DOHH2 (cell line): Measurements from ENCODE around the gene PTEN.

ENCODE experiments used
- H3F3A ChIP-seq: fragments of 200-600 bp; sonication (generic), shearing (Covaris generic); 2 replicates; pipeline ENCODE4 v1.6.0; 2016; ENCODE audit warnings: antibody characterized with exemption, mild to moderate bottlenecking; ENCODE audit not compliant: control insufficient read depth, insufficient read depth
- H3K27ac ChIP-seq: fragments of 200-600 bp; sonication (generic); 2 replicates; pipeline ENCODE4 v1.5.1; 2014; ENCODE audit warnings: low read depth, mild to moderate bottlenecking, low read length, moderate library complexity
- H3K27me3 ChIP-seq: fragments of 200-600 bp; sonication (generic); 2 replicates; pipeline ENCODE4 v1.6.1; 2014; ENCODE audit warnings: mild to moderate bottlenecking, low read length, mixed read lengths; ENCODE audit not compliant: control insufficient read depth
- H3K36me3 ChIP-seq: fragments of 200-600 bp; sonication (generic); 2 replicates; pipeline ENCODE4 v1.6.1; 2014; ENCODE audit warnings: mild to moderate bottlenecking, low read length, moderate library complexity, mixed read lengths; ENCODE audit not compliant: control insufficient read depth
- H3K4me1 ChIP-seq: fragments of 200-600 bp; sonication (generic); 2 replicates; pipeline ENCODE4 v1.6.1; 2014; ENCODE audit warnings: mild to moderate bottlenecking, low read length, mixed read lengths; ENCODE audit not compliant: control insufficient read depth
- H3K4me2 ChIP-seq: fragments of 200-600 bp; sonication (generic); 2 replicates; pipeline ENCODE4 v1.6.0; 2014; ENCODE audit warnings: mild to moderate bottlenecking, low read length, moderate library complexity
- H3K4me3 ChIP-seq: fragments of 200-600 bp; sonication (generic); 2 replicates; pipeline ENCODE4 v1.5.1; 2014; ENCODE audit warnings: mild to moderate bottlenecking, low read length, mixed read lengths
- H3K79me2 ChIP-seq: fragments of 200-600 bp; sonication (generic); 2 replicates; pipeline ENCODE4 v1.6.1; 2014; ENCODE audit warnings: mild to moderate bottlenecking, low read length, mixed read lengths; ENCODE audit not compliant: control insufficient read depth
- H3K9me2 ChIP-seq: fragments of 200-600 bp; sonication (generic); replicated peaks from 2 replicates; pipeline ENCODE4 v1.6.1; 2014; ENCODE audit warnings: mild to moderate bottlenecking, low read length, mixed read lengths; ENCODE audit not compliant: control insufficient read depth
- H3K9me3 ChIP-seq: fragments of 200-600 bp; sonication (generic); 2 replicates; pipeline ENCODE4 v1.6.1; 2014; ENCODE audit warnings: antibody characterized with exemption, low read length, mixed read lengths; ENCODE audit not compliant: control insufficient read depth, insufficient read depth
- H4K20me1 ChIP-seq: fragments of 200-600 bp; sonication (generic); 2 replicates; pipeline ENCODE4 v1.6.0; 2014; ENCODE audit warnings: low read depth, mild to moderate bottlenecking, antibody characterized with exemption, low read length, moderate library complexity; ENCODE audit not compliant: control insufficient read depth, insufficient read depth
- CTCF ChIP-seq: fragments of 200-600 bp; sonication (generic); IDR thresholded peaks from one replicate; pipeline ENCODE4 v1.5.1; 2014; ENCODE audit warnings: antibody characterized with exemption, mild to moderate bottlenecking, low read depth, low read length; ENCODE audit not compliant: poor library complexity, severe bottlenecking
- EZH2phosphoT487 ChIP-seq: fragments of 200-600 bp; sonication (generic); IDR thresholded peaks from 2 replicates; pipeline ENCODE4 v1.6.1; 2017; ENCODE audit warnings: borderline replicate concordance, mild to moderate bottlenecking, antibody characterized with exemption, low read length, moderate library complexity, mixed read lengths

PTEN gene

DNA sequence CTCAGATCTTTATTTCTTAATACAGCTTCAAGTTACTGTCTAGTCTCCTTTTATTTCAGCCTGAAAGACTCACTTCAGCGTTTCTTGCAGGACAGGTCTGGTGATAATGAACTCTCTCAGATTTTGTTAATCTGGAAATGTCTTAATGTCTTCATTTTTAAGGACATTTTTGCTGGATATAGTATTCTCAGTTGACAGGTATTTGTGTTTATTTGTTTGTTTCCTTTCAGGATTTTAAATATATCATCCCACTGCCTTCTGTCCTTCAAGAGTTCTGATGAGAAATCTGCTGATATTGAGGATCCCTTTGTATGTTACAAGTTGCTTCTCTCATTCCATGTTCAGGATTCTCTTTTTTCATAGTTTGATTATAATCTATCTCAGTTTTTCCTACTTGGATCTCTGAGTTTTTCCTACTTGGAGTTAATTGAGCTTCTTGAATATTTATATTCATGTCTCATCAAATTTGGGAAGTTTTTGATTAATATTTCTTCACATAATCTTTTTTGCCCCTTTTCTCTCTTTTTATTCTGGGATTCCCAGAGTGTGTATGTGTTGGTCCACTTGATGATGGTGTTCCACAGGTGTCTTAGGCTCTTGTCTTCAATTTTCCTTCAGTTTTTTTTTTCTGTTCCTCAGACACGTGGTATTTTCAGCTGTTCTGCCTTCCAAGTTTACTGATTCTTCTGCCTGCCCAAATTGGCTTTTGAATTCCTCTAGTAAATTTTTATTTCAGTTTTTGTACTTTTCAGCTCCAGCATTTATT, 49.9 kb downstream of the PTEN start:
- peaks cover 100% of the 10 kb centered on the region for H3K79me2 ChIP-seq
- peaks cover 5% of the 10 kb centered on the region; the same call in 1 of the 2 replicates for H4K20me1 ChIP-seq
- peaks cover 90% of the 10 kb centered on the region for H3K36me3 ChIP-seq
- no peak overlapping the region for H3K4me3 ChIP-seq
- no peaks in the 10 kb centered on the region for H3K9me2 ChIP-seq
- no peaks in the 10 kb centered on the region for H3K9me3 ChIP-seq
- H3K27me3 ChIP-seq, result no peaks in the 10 kb centered on the region
- H3K4me2 ChIP-seq, result no peak overlapping the region
- peaks cover 9% of the 10 kb centered on the region for H3F3A ChIP-seq
- peaks cover 37% of the 10 kb centered on the region for H3K4me1 ChIP-seq
- TF ChIP-seq EZH2phosphoT487 (no peak), CTCF (no peak)
- no peak overlapping the region for H3K27ac ChIP-seq

- Histone ChIP-seq H3K36me3 (peaks cover 84% of the 10 kb centered on the region), H3K4me3 (no peak overlapping the region), H4K20me1 (peaks cover 1% of the 10 kb centered on the region; the same call in 1 of the 2 replicates), H3K9me3 (no peaks in the 10 kb centered on the region), H3K27ac (no peak overlapping the region), H3K9me2 (no peaks in the 10 kb centered on the region), H3K27me3 (no peaks in the 10 kb centered on the region), H3K4me1 (peaks cover 52% of the 10 kb centered on the region), H3K79me2 (peaks cover 100% of the 10 kb centered on the region), H3K4me2 (0 out of 2 replicates have a peak overlapping the region, but pooled peaks have one; percentile 21), H3F3A (peaks cover 14% of the 10 kb centered on the region)
- no peak for TF ChIP-seq EZH2phosphoT487
- no peak for TF ChIP-seq CTCF
These were observed 52.0 kb downstream of the PTEN start for GRCh38 chr10:87915406-87915805.

- TF ChIP-seq EZH2phosphoT487, result no peak
- TF ChIP-seq CTCF, result no peak
- Histone ChIP-seq H3K9me2 (no peaks in the 10 kb centered on the region), H3K4me1 (peaks cover 56% of the 10 kb centered on the region), H3K4me2 (no peak overlapping the region), H3K79me2 (peaks cover 100% of the 10 kb centered on the region), H3K9me3 (no peaks in the 10 kb centered on the region), H4K20me1 (no peaks in the 10 kb centered on the region; the same call in 1 of the 2 replicates), H3K27ac (no peak overlapping the region), H3K27me3 (no peaks in the 10 kb centered on the region), H3K4me3 (no peak overlapping the region), H3F3A (peaks cover 14% of the 10 kb centered on the region), H3K36me3 (peaks cover 83% of the 10 kb centered on the region)
These were observed 52.6 kb downstream of the PTEN start for GRCh38 chr10:87915989-87916388.
